NCI-H82 treated with DMSO at 0.1 percent for 48 hours (cell line): ENCODE data around the gene NPPC.
A peak's percentile ranks its signal among the peaks of the same experiment; 100 is the strongest.

Experiments used
- DNase-seq: peaks from one replicate; lab custom pipeline; 2025; ENCODE audit not compliant: unreplicated experiment; lab: John Stamatoyannopoulos, UW

Gene NPPC

GRCh38 chr2:231935815-231936214 is 9.6 kb upstream of the NPPC start:
- no peak for DNase-seq

DNA sequence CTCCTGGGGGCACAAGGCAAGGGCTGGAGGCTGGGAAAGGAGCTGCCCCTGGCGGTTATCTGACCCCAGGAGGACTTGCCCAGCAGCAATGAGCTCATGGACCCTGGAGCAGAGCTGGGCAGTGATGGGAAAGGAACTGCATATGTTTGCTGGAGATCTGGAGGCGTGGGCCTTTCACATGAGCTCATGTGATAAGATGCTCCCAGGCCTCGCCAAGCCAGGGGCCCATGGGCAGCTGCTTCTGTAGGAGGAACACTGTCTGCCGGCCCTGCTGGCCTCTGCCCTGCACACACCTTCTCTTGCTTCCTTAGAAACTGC is 9.0 kb upstream of the NPPC start:
- DNase-seq, result no peak

DNA sequence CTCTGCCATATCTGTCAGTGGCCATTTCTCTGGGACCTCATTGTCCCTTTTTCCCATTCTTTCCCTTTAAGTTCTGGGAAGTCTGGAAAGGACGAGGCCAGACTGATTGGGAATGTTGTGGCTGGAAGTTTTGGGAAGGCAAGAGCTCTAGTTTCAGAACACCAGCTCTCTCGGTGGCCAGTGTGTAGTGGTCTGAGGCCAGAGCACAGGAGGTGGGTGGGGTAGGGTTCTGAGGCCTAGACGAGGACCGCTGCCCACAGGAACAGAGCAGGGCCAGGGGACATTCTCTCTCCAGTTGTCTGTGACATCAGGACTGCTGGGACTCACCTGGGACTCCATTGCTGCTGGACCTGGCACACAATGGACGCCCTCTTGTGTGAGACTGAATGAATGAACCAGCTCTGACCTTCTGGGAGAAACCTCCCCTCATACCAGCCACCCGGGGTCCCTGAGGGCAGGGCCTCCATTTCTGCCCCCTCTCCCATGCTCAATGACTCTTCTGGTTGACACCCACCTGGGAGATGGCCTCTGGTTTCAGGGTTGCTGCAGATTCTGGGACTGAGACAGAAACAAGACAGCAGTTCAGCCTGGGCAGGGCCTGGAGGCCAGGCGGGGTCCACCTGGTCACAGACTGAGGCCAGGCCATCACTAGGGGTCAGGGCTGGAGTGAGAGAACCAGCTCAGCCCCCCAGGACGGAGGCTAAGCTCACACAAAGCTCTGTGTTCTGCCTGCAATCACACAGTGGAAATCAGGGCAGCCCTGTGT is 8.4 kb upstream of the NPPC start:
- DNase-seq, result no peak

- no peak for DNase-seq
Measured at GRCh38 chr2:231933916-231934401, 7.8 kb upstream of the NPPC start.

DNA sequence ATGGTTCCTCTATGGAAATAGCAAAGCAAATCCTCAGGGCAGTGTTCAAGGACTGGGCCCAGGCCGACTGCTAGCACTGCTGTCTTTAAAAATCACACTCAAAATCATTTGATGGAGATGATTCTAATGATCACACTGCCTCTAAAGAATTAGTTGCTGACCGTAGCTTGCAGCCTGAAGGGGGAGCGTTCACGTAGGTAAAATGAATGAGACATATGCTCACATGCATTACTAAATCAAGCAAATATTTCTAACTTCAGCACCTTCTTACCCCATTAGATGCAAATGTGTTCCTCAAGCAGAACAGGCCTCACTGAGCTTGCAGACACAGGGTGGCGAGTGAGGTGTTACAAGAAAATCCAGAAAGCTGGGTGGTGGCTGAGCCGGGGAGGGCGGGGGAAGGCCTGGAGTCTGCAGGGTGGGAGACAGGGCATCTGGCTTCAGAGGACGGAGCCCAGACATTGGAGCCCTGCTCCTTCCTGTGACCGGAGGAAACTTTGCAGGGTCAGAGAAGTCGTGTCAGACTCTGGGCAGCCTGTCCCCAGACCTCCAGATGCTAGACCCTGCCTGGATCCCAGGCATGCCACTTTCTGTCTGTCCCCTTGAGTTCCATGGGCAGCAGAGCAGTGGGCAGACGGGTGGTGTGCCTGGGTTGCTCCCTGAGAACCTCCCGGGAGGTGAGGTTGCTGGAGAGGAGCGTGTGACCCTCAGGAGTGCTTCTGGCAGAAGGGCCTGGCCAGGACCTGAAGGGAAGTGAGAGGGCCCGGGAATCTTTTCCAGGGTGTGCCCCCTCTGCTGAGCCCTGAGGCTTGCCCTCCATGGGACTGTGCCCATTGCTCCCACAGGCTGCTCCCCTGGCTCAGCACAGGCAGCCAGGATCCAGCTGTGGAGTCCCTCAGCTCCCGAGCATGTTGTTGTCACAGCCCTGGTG is 7.1 kb upstream of the NPPC start:
- DNase-seq, result no peak

DNA sequence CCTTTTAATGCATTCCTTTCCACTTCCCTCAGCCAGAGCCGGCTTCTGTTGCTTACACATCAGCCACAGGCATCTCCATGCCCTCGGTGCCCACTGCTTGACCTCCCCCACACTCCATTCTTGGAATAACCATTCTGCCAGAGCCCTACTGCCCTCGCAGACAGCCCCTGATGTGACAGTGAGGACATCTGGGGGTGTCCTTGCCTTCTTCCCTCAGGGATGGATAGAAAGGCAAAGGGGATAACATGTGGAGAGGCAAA is 6.4 kb upstream of the NPPC start:
- DNase-seq, result no peak

- DNase-seq, result no peak
Measured at GRCh38 chr2:231931481-231931915, 5.3 kb upstream of the NPPC start.

DNA sequence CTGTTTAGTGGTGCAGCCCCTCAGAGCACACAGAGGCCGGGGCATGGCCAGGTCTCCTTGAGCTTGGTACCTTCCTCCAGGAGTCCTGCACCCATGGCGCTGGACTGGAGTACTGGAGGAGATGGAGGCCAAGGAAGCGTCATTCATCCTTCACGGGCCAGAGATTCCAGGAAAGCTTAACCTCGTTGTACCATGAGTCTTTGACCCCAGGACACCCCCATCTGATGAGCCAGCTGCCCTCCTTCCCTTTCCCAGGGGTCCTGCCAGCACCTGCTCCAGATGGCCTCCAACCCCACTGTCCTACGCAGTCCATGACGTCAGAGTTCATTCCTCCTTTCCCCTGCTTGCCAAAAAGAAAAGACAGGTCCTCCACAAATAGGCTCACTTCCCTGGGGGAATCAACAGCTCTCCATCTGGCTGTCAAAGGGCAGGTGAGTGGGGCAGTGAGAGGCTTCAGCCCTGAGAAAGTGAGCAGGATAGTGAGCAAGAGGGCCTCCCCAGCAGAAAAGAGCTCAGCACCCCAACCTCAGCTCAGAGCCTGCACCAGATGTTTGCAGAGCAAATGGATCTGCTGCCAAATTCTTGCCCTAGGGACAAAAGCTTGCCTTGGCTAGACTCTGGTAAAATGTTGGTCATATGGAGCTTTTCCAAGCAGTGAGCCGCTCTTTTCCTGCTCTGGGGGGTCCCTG is 4.5 kb upstream of the NPPC start:
- no peak for DNase-seq

GRCh38 chr2:231929961-231930592 is 3.9 kb upstream of the NPPC start:
- peak; percentile 63 for DNase-seq

- DNase-seq, result no peak
Measured at GRCh38 chr2:231928901-231929725, 2.9 kb upstream of the NPPC start.

- DNase-seq, result no peak
Measured at GRCh38 chr2:231928481-231928880, 2.3 kb upstream of the NPPC start.

DNA sequence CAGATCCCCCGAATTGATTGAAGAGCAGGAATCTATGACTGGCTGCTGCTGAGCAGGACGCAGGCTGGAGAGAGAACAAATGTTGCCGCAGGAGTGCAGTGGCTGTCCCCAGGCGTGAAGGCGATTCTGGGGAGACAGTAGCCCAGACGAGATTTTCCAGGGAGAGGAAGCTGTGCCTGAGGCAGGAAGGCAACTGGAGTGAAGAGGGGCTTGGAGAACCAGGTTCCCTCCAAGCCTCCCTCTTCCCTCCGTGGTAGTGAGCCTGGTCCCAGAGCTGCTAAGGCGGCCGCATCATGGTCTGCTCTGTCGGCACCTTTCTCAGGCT is 1.3 kb upstream of the NPPC start:
- DNase-seq, result no peak

GRCh38 chr2:231926761-231927565 is 767 bp upstream of the NPPC start:
- DNase-seq, result no peak

- peak; percentile 32 for DNase-seq
Measured at GRCh38 chr2:231925303-231926179, 655 bp downstream of the NPPC start.

DNA sequence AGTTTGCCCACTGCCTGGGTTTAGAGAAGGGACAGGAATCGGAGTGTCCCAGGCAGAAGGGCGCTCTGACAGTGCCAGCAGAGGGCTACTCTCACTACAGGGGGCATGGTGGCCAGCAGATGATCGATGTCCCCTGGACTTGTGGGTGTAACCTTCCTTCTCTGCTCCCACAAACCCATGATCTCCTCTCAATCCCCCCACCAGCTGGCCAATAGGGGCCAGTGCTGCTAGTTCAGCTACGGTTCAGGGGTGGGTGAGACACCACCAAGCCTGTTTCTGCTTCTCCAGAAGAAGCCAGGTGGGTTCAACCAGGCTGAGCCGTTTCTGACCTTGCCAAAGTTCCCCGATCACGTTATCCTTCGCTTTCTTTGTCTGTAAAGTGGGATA is 1.3 kb downstream of the NPPC start:
- no peak for DNase-seq

GRCh38 chr2:231923951-231924888 is 2.0 kb downstream of the NPPC start:
- DNase-seq, result no peak

DNA sequence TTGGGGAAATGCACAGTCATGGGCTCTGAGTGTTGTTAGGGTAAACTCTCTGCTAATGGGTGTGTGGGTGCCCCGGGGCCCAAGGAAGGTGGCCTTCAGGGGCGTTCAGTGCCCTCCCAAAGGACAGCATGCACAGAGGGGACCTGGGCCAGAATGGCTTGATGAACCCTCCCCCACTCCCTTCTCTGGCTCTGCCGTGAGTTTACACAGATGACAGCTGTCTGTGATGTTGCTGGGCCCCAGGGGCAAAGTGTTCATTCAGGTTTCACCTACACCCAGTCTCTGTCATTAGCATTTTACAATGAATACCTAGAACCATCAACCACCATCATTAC is 3.2 kb downstream of the NPPC start:
- DNase-seq, result no peak
